GM19438 (cell line): ENCODE data around the gene CRIM1.

Experiments
- ATAC-seq: cut with Tn5 transposase; IDR thresholded peaks from one replicate; pipeline ENCODE4 v1.9.1; 2021; ENCODE audit warnings: low read depth; ENCODE audit not compliant: unreplicated experiment

Gene CRIM1

DNA sequence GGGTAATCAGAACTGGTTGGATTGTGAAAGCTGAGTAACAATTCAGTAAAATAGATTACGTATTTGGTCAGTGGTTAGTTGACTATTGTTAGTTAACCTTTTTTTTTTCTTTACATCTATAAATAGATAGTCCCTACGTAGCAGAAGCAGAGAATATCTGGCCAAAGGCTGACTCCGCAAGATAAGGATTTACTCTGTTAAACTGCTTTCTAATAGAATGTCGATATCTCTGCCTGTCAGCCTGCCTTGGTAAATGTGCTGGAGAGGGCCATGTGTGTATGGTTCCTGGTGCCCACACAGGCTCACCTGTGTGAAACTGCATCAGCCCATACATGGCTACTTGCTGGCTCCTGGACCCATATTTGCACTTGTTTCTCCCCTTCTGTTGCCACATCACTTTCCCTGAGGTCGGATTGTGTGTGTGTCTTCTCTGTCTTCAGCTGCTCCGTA, 94.4 kb downstream of the CRIM1 start:
- no peak for ATAC-seq

DNA sequence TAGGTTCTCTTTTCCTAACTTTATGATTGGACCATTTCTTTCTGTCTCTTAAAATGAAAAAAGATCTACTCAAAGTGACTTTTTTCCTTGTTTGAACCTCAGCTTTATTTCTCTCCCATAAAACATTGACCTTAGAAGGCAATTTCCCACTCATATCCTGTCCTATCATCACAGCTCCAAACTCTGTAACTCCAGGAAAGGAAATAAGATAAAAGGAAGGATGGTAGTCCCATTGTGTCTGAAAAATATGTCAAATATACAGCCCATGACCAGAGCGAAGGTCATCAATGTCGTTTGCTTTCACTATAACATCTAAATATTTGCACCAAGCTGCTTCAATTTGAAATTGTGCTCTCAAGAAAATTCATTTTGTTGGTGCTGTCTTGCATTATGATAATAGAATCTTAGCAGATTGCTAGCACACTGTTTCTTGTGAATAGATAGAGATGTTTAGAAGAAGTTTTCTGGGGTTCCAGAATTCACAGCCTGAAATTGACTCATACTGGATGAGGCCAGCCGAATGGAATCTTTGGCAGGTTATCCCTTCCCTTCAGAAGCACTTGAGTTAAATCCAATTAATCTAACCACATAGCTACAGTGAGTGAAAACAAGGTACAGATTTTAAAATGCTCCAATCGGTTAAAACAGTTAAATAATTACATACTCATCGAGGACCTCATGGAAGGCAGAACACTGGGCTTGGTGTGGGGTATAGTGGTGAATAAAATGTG, 95.1 kb downstream of the CRIM1 start:
- ATAC-seq = no peak

- no peak for ATAC-seq
These were observed 95.9 kb downstream of the CRIM1 start for GRCh38 chr2:36451512-36451911.

GRCh38 chr2:36452260-36452659, 96.7 kb downstream of the CRIM1 start:
- no peak for ATAC-seq

GRCh38 chr2:36453652-36454051, 98.1 kb downstream of the CRIM1 start:
- no peak for ATAC-seq

GRCh38 chr2:36455011-36455410, 99.4 kb downstream of the CRIM1 start:
- no peak for ATAC-seq

DNA sequence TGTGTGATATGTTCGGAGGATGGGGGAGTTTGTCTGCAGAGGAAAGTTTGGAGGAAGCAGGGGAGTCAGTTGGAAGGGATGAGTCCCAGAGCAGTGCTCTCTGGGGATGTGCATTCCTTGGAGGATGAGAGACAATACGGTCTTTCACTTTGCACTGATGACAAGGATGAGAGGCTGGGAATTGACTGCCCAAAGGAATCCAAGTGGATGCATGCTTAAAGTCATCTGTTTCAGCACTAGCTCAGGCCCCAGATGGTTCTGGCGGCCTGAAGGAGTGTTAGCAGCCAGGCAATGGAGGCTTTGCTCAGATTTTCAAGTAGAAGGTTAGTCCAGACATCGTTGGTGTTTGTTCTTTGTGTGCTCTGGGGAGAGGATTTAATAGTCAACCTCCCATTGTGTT, 100.2 kb downstream of the CRIM1 start:
- no peak for ATAC-seq

DNA sequence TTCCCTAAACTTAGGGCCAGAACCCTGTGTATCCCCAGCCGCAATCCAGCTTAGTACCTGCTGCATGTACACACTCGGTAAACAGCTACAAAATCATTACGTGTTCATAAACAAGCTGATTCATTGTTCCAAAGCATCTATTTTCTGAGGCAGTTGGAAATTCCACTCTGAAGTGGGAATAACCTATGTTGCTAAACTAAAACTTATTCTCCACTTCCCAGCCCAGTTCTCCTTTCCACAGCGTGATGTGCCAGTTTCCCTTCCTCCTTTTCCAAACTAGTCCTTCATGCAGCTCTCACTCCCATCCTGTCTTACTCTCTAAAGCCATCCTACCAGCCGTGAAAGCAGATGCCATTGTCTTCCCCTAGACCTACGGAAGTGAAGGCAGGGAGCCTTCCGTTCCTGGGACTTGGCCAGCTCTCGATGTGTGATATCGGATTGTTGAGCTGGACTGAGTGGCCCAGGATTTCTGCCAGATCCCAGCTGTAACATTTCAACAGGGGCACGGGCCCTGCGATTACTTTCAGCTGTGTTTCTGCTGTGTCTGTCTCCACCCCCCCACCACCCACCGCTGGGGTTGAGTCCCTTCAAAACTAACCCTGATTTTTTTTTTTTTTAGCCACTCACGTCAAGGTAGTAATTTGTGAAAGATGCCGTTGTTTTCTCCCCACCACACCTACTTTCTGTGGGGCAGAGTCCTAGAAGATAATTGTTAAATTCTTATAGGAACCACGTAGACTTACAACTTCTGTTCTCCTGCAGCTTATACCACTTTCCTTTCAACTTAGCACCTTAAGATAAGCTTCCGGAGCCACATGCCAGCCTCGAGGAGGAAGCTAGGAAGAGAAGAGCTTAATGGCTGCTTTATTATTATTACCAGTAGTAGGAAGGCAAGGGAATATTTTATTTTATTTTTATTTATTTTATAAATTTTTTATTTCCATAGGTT, 100.9 kb downstream of the CRIM1 start:
- no peak for ATAC-seq

GRCh38 chr2:36458106-36458505, 102.5 kb downstream of the CRIM1 start:
- no peak for ATAC-seq

- no peak for ATAC-seq
These were observed 104.2 kb downstream of the CRIM1 start for GRCh38 chr2:36459725-36460137.

GRCh38 chr2:36461039-36461681, 105.6 kb downstream of the CRIM1 start:
- ATAC-seq = peak; percentile 77

GRCh38 chr2:36462311-36462935, 106.8 kb downstream of the CRIM1 start:
- no peak for ATAC-seq

- no peak for ATAC-seq
These were observed 107.8 kb downstream of the CRIM1 start for GRCh38 chr2:36463365-36463764.

GRCh38 chr2:36464006-36464721, 108.6 kb downstream of the CRIM1 start:
- ATAC-seq = no peak

DNA sequence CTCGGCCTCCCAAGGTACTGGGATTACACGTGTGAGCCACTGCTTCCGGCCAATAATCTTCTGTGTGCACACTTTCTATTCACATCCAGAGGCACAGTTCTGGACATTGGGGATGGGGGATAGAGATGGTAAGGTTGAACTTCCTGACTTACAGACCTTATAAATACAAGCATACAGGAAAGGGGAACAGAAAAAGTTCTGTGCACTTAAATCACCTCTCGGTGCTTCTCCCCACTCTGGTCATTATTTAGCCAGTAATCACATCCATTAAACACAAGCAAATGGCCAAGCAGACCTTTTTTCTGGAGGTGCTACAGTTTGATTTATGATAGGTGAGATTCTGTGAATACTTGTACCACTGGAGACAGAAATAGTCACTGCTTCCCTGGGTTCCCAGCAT, 110.6 kb downstream of the CRIM1 start:
- ATAC-seq = no peak

DNA sequence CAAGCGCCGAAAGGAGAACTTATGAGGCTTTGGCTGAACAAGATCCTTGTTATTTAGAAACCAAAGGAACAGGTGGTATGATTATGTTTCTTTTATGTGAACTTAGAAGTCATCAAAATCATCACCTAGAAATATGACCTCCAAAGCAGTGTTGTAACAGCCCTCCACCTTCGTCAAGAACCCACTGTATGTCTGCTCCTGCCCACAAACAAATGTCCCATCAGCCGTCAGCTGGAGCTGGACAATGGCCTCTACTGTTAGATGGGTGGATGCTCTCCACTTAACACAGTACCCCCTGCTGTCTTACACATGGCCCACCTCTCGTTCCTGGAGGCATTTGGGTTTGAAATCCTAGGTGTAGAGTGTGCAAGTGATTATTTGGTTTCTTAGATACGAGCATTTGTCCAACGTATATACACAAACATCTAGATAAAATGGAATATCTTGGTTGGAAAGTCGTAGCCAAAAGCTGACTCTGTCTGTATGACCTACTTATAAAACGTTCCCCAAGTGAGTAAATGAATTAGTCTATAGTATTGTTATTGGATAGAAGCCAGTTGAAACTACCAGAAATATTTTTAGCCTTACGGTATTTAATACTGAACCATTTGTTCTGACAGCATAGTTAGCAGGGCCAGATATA, 113.0 kb downstream of the CRIM1 start:
- no peak for ATAC-seq

DNA sequence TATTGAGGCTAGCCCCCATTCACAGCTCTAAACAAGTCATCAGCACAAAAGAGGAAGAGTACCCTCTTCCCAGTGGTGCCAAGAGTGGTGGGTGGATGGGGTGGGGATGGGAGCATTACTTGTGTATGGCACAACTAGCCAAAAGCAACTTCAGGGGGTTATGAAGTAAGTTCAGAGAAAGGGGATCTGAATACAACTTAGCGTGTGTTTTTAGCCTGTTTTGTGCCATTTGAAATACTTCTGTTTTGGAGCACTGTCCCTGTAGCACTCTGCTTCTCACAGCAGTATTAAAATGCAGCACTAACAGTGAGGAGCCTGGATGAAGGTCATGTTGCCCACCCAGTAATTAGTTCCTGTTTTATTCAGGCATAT, 113.5 kb downstream of the CRIM1 start:
- no peak for ATAC-seq

DNA sequence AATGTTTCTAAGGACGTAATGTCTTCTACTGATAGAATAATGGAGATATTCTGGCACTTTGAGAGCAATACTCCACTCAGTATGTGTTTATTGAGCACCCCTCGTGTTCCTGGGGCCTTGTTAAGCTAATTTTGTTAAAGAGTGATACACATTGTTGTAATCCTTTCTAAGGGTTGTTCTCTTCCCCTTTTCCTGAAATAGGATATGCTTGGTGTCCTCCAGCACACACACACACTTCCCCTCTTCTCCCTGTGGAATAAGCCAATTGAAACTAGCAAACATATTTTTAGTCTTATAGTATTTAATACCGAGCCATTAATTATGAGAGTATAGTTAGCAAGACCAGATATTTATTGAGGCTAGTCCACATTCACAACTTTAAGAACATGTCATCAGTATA, 114.1 kb downstream of the CRIM1 start:
- ATAC-seq = no peak

GRCh38 chr2:36473230-36473629, 117.7 kb downstream of the CRIM1 start:
- no peak for ATAC-seq

GRCh38 chr2:36476411-36476810, 120.8 kb downstream of the CRIM1 start:
- ATAC-seq = no peak
